A549 treated with CORT108297 at 1 μM for 4 hours (cell line): ENCODE measurements around the gene MYLK. TPM values are rescaled to one million over a fixed set of nuclear protein-coding genes. Genes with fewer than 3 reads are reported as not detected.

Experiments
- total RNA-seq: library from RNA; stranded (reverse); fragments of 200-300 nt; extraction: Qiagen RNA extraction; gene quantifications from 5 replicates; pipeline ENCODE4 v1.2.3, GENCODE V29; 2022

The MYLK gene, protein sequence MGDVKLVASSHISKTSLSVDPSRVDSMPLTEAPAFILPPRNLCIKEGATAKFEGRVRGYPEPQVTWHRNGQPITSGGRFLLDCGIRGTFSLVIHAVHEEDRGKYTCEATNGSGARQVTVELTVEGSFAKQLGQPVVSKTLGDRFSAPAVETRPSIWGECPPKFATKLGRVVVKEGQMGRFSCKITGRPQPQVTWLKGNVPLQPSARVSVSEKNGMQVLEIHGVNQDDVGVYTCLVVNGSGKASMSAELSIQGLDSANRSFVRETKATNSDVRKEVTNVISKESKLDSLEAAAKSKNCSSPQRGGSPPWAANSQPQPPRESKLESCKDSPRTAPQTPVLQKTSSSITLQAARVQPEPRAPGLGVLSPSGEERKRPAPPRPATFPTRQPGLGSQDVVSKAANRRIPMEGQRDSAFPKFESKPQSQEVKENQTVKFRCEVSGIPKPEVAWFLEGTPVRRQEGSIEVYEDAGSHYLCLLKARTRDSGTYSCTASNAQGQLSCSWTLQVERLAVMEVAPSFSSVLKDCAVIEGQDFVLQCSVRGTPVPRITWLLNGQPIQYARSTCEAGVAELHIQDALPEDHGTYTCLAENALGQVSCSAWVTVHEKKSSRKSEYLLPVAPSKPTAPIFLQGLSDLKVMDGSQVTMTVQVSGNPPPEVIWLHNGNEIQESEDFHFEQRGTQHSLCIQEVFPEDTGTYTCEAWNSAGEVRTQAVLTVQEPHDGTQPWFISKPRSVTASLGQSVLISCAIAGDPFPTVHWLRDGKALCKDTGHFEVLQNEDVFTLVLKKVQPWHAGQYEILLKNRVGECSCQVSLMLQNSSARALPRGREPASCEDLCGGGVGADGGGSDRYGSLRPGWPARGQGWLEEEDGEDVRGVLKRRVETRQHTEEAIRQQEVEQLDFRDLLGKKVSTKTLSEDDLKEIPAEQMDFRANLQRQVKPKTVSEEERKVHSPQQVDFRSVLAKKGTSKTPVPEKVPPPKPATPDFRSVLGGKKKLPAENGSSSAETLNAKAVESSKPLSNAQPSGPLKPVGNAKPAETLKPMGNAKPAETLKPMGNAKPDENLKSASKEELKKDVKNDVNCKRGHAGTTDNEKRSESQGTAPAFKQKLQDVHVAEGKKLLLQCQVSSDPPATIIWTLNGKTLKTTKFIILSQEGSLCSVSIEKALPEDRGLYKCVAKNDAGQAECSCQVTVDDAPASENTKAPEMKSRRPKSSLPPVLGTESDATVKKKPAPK (N-terminal part only)
- 13.5 to 21.9 TPM (median 16.0 TPM) in 5 replicates for total RNA-seq

DNA sequence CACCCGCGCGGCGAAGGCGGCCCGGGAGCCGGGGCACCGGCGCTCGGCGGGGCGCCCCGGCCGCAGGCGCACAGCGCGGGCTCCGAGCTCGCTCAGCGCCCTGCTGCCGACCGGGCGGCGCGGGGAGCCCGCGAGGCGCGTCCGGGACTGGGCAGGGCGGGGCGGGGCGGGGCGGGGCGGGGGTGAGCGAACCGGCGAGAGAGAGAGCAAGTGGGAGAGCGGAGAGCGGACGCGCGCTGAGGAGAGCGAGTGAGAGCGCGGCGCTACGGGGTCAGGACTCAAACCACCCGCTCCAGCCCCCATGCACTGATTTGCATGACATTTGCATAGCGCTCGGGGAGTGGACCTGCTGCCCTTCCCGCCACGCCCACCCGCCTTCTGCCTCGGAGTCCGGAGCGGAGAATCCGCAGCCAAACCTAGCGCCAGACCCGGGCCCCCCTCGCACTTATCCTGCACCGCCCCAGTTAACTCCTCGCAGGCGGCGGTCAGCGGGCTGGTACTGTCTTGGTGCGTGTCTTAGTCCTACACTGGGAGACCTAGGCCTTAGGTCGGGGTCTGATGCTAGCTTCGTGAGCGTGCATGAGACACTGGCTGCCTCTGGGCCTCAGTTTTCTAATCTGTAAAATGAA is at the start of gene MYLK:
TSS of gene MYLK (minus strand) at position 130 of the 629 bp plus-strand sequence. CDS start 90,491 bp downstream, outside the sequence.

DNA sequence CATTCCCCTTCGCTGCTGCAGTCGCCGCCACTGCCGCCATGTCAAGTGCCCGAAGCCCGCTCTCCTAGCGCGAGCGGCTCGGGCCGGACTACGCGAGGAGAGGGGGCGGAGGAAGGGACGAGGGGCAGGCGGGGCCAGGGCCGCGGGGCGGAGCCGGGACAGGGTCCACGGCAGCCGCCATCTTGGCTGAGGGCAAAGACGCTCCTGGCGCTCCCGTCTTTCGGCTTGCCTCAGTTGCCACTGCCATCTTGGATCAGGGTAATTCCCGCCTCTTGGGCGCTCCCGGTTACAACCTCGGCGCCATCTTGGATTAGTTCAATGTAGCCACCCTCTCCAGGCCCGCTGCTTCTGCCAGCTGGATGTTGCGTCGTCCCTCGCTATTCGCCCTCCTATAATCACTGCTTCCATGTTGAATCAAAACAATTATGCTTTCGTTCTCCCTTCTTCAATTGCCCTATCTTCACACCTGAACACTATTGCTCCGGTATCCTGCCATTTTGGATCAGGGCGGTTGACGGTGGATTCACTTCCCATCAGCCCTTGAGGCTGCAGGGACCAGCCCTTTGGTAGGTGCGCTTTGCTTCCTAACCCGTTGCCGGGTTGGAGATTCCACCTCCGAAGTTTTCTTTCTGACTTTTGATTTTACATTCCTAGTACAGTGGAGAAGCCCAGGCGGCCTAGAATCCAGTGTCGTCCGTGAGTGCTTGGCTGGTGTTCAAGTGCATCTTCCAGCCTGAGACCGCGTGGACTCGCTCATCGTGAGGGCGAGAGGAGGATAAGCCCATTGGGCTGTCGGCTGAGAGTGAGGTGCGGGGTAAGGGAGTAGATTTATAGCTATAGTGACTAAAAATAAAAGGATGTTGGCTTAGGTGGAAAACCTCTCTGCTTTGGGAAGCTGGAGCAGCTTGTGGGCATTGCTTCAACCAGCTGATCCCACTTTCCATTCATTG is 298.9 kb downstream of the MYLK start, which contains the start of gene HACD2:
TSS of gene HACD2 (minus strand) at position 66 of the 950 bp plus-strand sequence. CDS start at position 40, 26 bp downstream.

Other genes starting within 250 kb of the MYLK start
- 17.6 to 23.7 TPM (median 22.2 TPM) in 5 replicates for gene CCDC14, start 76.9 kb upstream of the MYLK start, total RNA-seq
- not detected in 5 replicates for gene ROPN1, start 107.8 kb upstream of the MYLK start, total RNA-seq
- gene KALRN, start 149.0 kb upstream of the MYLK start, total RNA-seq = 1.4 to 2.9 TPM (median 2.2 TPM) in 5 replicates